HepG2 (cell line): ENCODE data around the gene DLG2. TPM values are rescaled to one million over a fixed set of nuclear protein-coding genes. Genes with fewer than 3 reads are reported as not detected.

ENCODE experiments used
- CEBPB ChIP-seq: IDR thresholded peaks from 2 replicates; pipeline ENCODE4 v1.6.1; 2011; ENCODE audit warnings: low read depth, low read length, improper control_type of control experiment, borderline replicate concordance
- CEBPG ChIP-seq: IDR thresholded peaks from 2 replicates; pipeline ENCODE4 v1.6.1; 2016
- CREB1 ChIP-seq, 2 experiments: fragments of 450-650 bp in 1 of 2; IDR thresholded peaks; 2 replicates each; pipeline ENCODE4 v1.6.1; 2016 to 2017; ENCODE audit warnings: control low read depth in 1 of 2, mild to moderate bottlenecking in 1 of 2, missing compliant biosample characterization in 1 of 2, missing genetic modification characterization in 1 of 2
- IRF2 ChIP-seq: IDR thresholded peaks from 2 replicates; pipeline ENCODE4 v1.6.1; 2018; ENCODE audit warnings: missing genetic modification reagents, missing compliant biosample characterization
- MAFK ChIP-seq, 2 experiments: IDR thresholded peaks in 1 of 2; conservative IDR thresholded peaks in 1 of 2; 2 replicates each; pipeline ENCODE4 v1.6.1; 2011; ENCODE audit warnings: improper control_type of control experiment in 2 of 2, low read length in 2 of 2
- SRF ChIP-seq: IDR thresholded peaks from 2 replicates; pipeline ENCODE4 v1.6.1; 2011; ENCODE audit warnings: mild to moderate bottlenecking, low read depth, low read length, moderate library complexity
- SRSF4 ChIP-seq: fragments of 200-400 bp; formaldehyde crosslinking; IDR thresholded peaks from one replicate; pipeline ENCODE4 v1.6.1; 2018; ENCODE audit warnings: mild to moderate bottlenecking, low read depth, low read length, moderate library complexity; ENCODE audit not compliant: poor library complexity, severe bottlenecking
- TMF1 ChIP-seq: sonication (generic); formaldehyde crosslinking; IDR thresholded peaks from 2 replicates; pipeline ENCODE4 v1.8.1; 2022; ENCODE audit warnings: low read depth, missing genetic modification reagents
- polyA plus RNA-seq, 8 experiments: library from polyadenylated mRNA; depleted of rRNA in 3 of 8; stranded (reverse) in 7 of 8; unstranded in 1 of 8; fragments of >200 nt; fragmentation: Illumina TruSeq in 4 of 8; extraction: Trizol in 4 of 8; gene quantifications; 2 replicates each; pipeline versions ENCODE4 v1.2.1 to v1.2.3, GENCODE V29; 2011 to 2016; ENCODE audit warnings: low read depth in 4 of 8, missing spikeins in 1 of 8, mixed read lengths in 1 of 8; ENCODE audit not compliant: insufficient read depth in 1 of 8
- total RNA-seq, 5 experiments: library from RNA; depleted of rRNA; stranded (reverse); fragments of >200 nt; fragmentation: Illumina TruSeq; extraction: Trizol; gene quantifications; 2 replicates each; pipeline ENCODE4 v1.2.3, GENCODE V29; 2016; ENCODE audit warnings: low read depth in 1 of 5
- TF ChIP-seq, protein P1 (sequence below): sonication (generic); formaldehyde crosslinking; IDR thresholded peaks from one replicate; pipeline ENCODE4 v1.5.1; 2020; ENCODE audit warnings: mild to moderate bottlenecking, missing genetic modification reagents; ENCODE audit errors: not compliant biosample characterization
- TF ChIP-seq, protein P2 (sequence below), 2 experiments: fragments of 450-650 bp in 1 of 2; sonication (generic) in 1 of 2; formaldehyde crosslinking; IDR thresholded peaks; 2 replicates each; pipeline versions ENCODE4 v1.5.0 to v1.8.0; 2020 to 2022; ENCODE audit warnings: mild to moderate bottlenecking in 1 of 2, missing genetic modification reagents in 1 of 2

Gene DLG2
- total and polyA plus RNA-seq, 2 of the 13 experiments (the other 11 are each of a cell fraction or from before 2014, with no cell fraction given) = 0.46 to 1.0 TPM

DNA sequence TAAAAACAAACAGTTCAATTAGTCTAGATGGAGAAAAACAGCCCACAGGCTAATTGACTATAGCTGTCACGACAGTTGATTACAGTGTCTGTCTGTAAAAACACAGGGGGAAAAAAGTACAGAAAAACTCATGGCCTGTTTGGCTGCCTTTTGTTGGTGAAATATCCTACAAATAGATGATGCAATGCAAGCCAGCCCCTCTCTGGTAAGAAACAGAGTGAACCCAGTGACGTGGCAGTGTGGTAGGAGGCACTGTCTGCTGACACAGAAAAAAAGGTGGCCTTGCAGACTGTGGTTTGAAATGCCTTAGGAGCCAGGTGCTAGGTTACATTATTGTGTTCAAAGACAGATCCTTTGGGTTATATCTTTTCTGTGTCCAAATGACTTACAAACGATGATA is 1909.6 kb downstream of the DLG2 start (continued):
- TF ChIP-seq, protein P1, sequence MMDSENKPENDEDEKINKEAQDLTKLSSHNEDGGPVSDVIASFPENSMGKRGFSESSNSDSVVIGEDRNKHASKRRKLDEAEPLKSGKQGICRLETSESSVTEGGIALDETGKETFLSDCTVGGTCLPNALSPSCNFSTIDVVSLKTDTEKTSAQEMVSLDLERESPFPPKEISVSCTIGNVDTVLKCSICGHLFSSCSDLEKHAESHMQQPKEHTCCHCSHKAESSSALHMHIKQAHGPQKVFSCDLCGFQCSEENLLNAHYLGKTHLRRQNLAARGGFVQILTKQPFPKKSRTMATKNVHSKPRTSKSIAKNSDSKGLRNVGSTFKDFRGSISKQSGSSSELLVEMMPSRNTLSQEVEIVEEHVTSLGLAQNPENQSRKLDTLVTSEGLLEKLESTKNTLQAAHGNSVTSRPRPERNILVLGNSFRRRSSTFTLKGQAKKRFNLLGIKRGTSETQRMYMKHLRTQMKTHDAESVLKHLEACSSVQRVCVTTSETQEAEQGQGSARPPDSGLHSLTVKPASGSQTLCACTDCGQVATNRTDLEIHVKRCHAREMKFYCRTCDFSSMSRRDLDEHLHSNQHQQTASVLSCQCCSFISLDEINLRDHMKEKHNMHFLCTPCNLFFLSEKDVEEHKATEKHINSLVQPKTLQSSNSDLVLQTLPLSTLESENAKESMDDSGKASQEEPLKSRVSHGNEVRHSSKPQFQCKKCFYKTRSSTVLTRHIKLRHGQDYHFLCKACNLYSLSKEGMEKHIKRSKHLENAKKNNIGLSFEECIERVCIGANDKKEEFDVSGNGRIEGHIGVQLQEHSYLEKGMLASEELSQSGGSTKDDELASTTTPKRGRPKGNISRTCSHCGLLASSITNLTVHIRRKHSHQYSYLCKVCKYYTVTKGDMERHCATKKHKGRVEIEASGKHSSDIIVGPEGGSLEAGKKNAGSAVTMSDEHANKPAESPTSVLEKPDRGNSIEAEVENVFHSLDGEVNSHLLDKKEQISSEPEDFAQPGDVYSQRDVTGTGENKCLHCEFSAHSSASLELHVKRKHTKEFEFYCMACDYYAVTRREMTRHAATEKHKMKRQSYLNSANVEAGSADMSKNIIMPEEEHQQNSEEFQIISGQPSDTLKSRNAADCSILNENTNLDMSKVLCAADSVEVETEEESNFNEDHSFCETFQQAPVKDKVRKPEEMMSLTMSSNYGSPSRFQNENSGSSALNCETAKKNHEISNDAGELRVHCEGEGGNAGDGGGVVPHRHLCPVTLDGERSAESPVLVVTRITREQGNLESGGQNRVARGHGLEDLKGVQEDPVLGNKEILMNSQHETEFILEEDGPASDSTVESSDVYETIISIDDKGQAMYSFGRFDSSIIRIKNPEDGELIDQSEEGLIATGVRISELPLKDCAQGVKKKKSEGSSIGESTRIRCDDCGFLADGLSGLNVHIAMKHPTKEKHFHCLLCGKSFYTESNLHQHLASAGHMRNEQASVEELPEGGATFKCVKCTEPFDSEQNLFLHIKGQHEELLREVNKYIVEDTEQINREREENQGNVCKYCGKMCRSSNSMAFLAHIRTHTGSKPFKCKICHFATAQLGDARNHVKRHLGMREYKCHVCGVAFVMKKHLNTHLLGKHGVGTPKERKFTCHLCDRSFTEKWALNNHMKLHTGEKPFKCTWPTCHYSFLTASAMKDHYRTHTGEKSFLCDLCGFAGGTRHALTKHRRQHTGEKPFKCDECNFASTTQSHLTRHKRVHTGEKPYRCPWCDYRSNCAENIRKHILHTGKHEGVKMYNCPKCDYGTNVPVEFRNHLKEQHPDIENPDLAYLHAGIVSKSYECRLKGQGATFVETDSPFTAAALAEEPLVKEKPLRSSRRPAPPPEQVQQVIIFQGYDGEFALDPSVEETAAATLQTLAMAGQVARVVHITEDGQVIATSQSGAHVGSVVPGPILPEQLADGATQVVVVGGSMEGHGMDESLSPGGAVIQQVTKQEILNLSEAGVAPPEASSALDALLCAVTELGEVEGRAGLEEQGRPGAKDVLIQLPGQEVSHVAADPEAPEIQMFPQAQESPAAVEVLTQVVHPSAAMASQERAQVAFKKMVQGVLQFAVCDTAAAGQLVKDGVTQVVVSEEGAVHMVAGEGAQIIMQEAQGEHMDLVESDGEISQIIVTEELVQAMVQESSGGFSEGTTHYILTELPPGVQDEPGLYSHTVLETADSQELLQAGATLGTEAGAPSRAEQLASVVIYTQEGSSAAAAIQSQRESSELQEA = no peak
- peak; percentile 62 for TF ChIP-seq CREB1 (IDR thresholded peaks at IDR 0.05)
- TF ChIP-seq CREB1 (CRISPR knock-in tag; IDR thresholded peaks at IDR 0.05) = no peak
- TF ChIP-seq TMF1 (CRISPR knock-in tag) = no peak
- TF ChIP-seq SRSF4 = no peak
- peak; percentile 70; the same call in 1 of the 2 replicates for TF ChIP-seq CEBPB
- TF ChIP-seq CEBPG (CRISPR knock-in tag) = peak; percentile 37; the same call in 1 of the 2 replicates
- no peak for TF ChIP-seq IRF2
- TF ChIP-seq SRF = no peak
- TF ChIP-seq, protein P2, sequence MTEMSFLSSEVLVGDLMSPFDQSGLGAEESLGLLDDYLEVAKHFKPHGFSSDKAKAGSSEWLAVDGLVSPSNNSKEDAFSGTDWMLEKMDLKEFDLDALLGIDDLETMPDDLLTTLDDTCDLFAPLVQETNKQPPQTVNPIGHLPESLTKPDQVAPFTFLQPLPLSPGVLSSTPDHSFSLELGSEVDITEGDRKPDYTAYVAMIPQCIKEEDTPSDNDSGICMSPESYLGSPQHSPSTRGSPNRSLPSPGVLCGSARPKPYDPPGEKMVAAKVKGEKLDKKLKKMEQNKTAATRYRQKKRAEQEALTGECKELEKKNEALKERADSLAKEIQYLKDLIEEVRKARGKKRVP (CRISPR knock-in tag; IDR thresholded peaks at IDR 0.05) = peak in 1 of 2 experiments; percentile 82; a peak in 2 of 4 replicates
- TF ChIP-seq MAFK (conservative IDR thresholded peaks at IDR 0.05 in 1 of 2, IDR thresholded peaks at IDR 0.05 in 1 of 2; ENCODE audit: low read length in 2 of 2) = peak in 1 of 2 experiments; percentile 5; a peak in 1 of 4 replicates
- TF ChIP-seq, all 625 proteins: peak for 6
